Measurements from ENCODE around the gene DEXI.

DNA sequence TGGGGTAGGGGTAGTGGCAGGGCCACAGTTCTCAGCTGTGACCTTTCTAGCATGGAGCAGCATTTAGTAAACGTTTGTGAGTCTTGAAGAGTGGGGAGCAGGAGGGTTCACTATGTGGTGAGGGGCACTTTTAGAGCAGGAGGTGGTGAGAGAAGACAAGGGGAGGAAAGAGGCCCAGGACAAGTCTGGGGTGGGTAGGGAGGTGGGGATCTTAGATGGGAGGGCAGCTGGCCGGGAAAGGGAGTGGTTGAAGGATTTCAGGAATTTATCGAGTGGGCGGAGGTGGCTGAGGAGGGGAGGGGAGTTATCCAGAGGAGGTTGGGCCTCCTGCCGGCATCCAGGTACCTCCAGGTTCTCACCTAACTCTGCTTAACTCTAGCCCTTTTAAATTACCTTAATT lies 4.0 kb upstream of the DEXI start:
- TF ChIP-seq, protein P1, sequence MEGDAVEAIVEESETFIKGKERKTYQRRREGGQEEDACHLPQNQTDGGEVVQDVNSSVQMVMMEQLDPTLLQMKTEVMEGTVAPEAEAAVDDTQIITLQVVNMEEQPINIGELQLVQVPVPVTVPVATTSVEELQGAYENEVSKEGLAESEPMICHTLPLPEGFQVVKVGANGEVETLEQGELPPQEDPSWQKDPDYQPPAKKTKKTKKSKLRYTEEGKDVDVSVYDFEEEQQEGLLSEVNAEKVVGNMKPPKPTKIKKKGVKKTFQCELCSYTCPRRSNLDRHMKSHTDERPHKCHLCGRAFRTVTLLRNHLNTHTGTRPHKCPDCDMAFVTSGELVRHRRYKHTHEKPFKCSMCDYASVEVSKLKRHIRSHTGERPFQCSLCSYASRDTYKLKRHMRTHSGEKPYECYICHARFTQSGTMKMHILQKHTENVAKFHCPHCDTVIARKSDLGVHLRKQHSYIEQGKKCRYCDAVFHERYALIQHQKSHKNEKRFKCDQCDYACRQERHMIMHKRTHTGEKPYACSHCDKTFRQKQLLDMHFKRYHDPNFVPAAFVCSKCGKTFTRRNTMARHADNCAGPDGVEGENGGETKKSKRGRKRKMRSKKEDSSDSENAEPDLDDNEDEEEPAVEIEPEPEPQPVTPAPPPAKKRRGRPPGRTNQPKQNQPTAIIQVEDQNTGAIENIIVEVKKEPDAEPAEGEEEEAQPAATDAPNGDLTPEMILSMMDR (IDR thresholded peaks at IDR 0.05; ENCODE audit: low read depth, low read length, poor library complexity, severe bottlenecking), result no peak
- no peak for TF ChIP-seq EZH2phosphoT487 (IDR thresholded peaks at IDR 0.05; ENCODE audit: borderline replicate concordance, low read length)
